ENCODE data around the gene MPPE1. TPM values are rescaled to one million over a fixed set of nuclear protein-coding genes. Genes with fewer than 3 reads are reported as not detected.
"Not testable (repeated sequence)": the region's sequence is repeated elsewhere in the genome, so short reads cannot be mapped to it uniquely, and the experiment has no call there.

The MPPE1 gene
- total RNA-seq, 1 donor from 2014 or later = 29.4 TPM

GRCh38 chr18:11925800-11926481, 17.8 kb upstream of the MPPE1 start:
- H4K20me1 ChIP-seq (ENCODE audit: insufficient read depth, low read length) = no peaks in the 10 kb centered on the region
- H3K79me2 ChIP-seq (ENCODE audit: insufficient read depth, low read length) = no peaks in the 10 kb centered on the region
- H2AFZ ChIP-seq (ENCODE audit: low read depth, low read length) = no peak overlapping the region
- FAIRE-seq (no peak), DNase-seq (ENCODE audit: low read depth) (no peak)
- no peaks in the 10 kb centered on the region for H3K9me3 ChIP-seq (ENCODE audit: insufficient read depth, low read depth, low read length)
- H3K27ac ChIP-seq (ENCODE audit: low read depth, low read length) = no peak overlapping the region
- no peak overlapping the region for H3K9ac ChIP-seq (ENCODE audit: low read length)
- H3K4me3 ChIP-seq (ENCODE audit: insufficient read depth, low read depth, low read length) = no peak overlapping the region
- no peaks in the 10 kb centered on the region for H3K36me3 Mint-ChIP-seq (ENCODE audit: low read depth, unreplicated experiment)
- no peak overlapping the region for H3K4me2 ChIP-seq (ENCODE audit: low read length)
- H3K27me3 ChIP-seq (ENCODE audit: insufficient read depth, low read length) = peaks cover 7% of the 10 kb centered on the region
- no peaks in the 10 kb centered on the region for H3K9me3 Mint-ChIP-seq (ENCODE audit: unreplicated experiment)
- peaks cover 5% of the 10 kb centered on the region for H3K4me1 Mint-ChIP-seq (ENCODE audit: low read depth, unreplicated experiment)
- no peaks in the 10 kb centered on the region for H3K4me1 ChIP-seq (ENCODE audit: insufficient read depth, low read length)
- no peak overlapping the region for H3K27ac Mint-ChIP-seq (ENCODE audit: unreplicated experiment)
- no peaks in the 10 kb centered on the region for H3K36me3 ChIP-seq (ENCODE audit: insufficient read depth, low read length)
- H3K27me3 Mint-ChIP-seq (ENCODE audit: low read depth, unreplicated experiment) = peaks cover 27% of the 10 kb centered on the region
- TF ChIP-seq EZH2 (IDR thresholded peaks at IDR 0.05; ENCODE audit: insufficient read depth, low read length) (no peak), CTCF (IDR thresholded peaks at IDR 0.05; ENCODE audit: insufficient read depth, low read depth, low read length) (no peak)
- H3K4me3 Mint-ChIP-seq (ENCODE audit: unreplicated experiment) = no peak overlapping the region

- H2AFZ ChIP-seq (ENCODE audit: low read depth, low read length) = no peak overlapping the region
- H3K4me3 Mint-ChIP-seq (ENCODE audit: unreplicated experiment) = no peak overlapping the region
- no peaks in the 10 kb centered on the region for H3K4me1 ChIP-seq (ENCODE audit: insufficient read depth, low read length)
- no peaks in the 10 kb centered on the region for H4K20me1 ChIP-seq (ENCODE audit: insufficient read depth, low read length)
- H3K27me3 ChIP-seq (ENCODE audit: insufficient read depth, low read length) = peaks cover 4% of the 10 kb centered on the region
- H3K79me2 ChIP-seq (ENCODE audit: insufficient read depth, low read length) = no peaks in the 10 kb centered on the region
- no peak overlapping the region for H3K4me2 ChIP-seq (ENCODE audit: low read length)
- TF ChIP-seq CTCF (IDR thresholded peaks at IDR 0.05; ENCODE audit: insufficient read depth, low read depth, low read length) = no peak
- no peak for TF ChIP-seq EZH2 (IDR thresholded peaks at IDR 0.05; ENCODE audit: insufficient read depth, low read length)
- no peak for DNase-seq (ENCODE audit: low read depth)
- no peak overlapping the region for H3K9ac ChIP-seq (ENCODE audit: low read length)
- no peaks in the 10 kb centered on the region for H3K36me3 ChIP-seq (ENCODE audit: insufficient read depth, low read length)
- H3K27me3 Mint-ChIP-seq (ENCODE audit: low read depth, unreplicated experiment) = peaks cover 18% of the 10 kb centered on the region
- H3K4me3 ChIP-seq (ENCODE audit: insufficient read depth, low read depth, low read length) = no peak overlapping the region
- H3K9me3 ChIP-seq (ENCODE audit: insufficient read depth, low read depth, low read length) = no peaks in the 10 kb centered on the region
- peaks cover 2% of the 10 kb centered on the region for H3K9me3 Mint-ChIP-seq (ENCODE audit: unreplicated experiment)
- H3K27ac Mint-ChIP-seq (ENCODE audit: unreplicated experiment) = no peak overlapping the region
- no peaks in the 10 kb centered on the region for H3K36me3 Mint-ChIP-seq (ENCODE audit: low read depth, unreplicated experiment)
- H3K4me1 Mint-ChIP-seq (ENCODE audit: low read depth, unreplicated experiment) = peaks cover 5% of the 10 kb centered on the region
- no peak for FAIRE-seq
- no peak overlapping the region for H3K27ac ChIP-seq (ENCODE audit: low read depth, low read length)
These were observed 15.3 kb upstream of the MPPE1 start for GRCh38 chr18:11923450-11923849.

- not testable (repeated sequence) for H3K4me2 ChIP-seq (ENCODE audit: low read length)
- H3K27me3 Mint-ChIP-seq (ENCODE audit: low read depth, unreplicated experiment) = peaks cover 13% of the 10 kb centered on the region
These were observed 11.4 kb upstream of the MPPE1 start for GRCh38 chr18:11919522-11919921.

GRCh38 chr18:11916880-11917279, 8.8 kb upstream of the MPPE1 start:
- not testable (repeated sequence) for H3K79me2 ChIP-seq (ENCODE audit: insufficient read depth, low read length); H3K4me3 ChIP-seq (ENCODE audit: insufficient read depth, low read depth, low read length); H3K4me2 ChIP-seq (ENCODE audit: low read length); H3K4me1 Mint-ChIP-seq (ENCODE audit: low read depth, unreplicated experiment); H4K20me1 ChIP-seq (ENCODE audit: insufficient read depth, low read length); DNase-seq (ENCODE audit: low read depth); H3K9me3 ChIP-seq (ENCODE audit: insufficient read depth, low read depth, low read length); H3K36me3 ChIP-seq (ENCODE audit: insufficient read depth, low read length); H3K27ac Mint-ChIP-seq (ENCODE audit: unreplicated experiment); H3K27me3 Mint-ChIP-seq (ENCODE audit: low read depth, unreplicated experiment); H3K27ac ChIP-seq (ENCODE audit: low read depth, low read length); FAIRE-seq; H3K9ac ChIP-seq (ENCODE audit: low read length); H3K27me3 ChIP-seq (ENCODE audit: insufficient read depth, low read length); H3K4me3 Mint-ChIP-seq (ENCODE audit: unreplicated experiment); H3K36me3 Mint-ChIP-seq (ENCODE audit: low read depth, unreplicated experiment); H3K4me1 ChIP-seq (ENCODE audit: insufficient read depth, low read length); H2AFZ ChIP-seq (ENCODE audit: low read depth, low read length); H3K9me3 Mint-ChIP-seq (ENCODE audit: unreplicated experiment)

More at GRCh38 chr18:11919522-11919921, 11.4 kb upstream of the MPPE1 start:
- H3K27me3 ChIP-seq (ENCODE audit: insufficient read depth, low read length); H3K9me3 ChIP-seq (ENCODE audit: insufficient read depth, low read depth, low read length); H4K20me1 ChIP-seq (ENCODE audit: insufficient read depth, low read length); H3K4me1 Mint-ChIP-seq (ENCODE audit: low read depth, unreplicated experiment); H3K4me1 ChIP-seq (ENCODE audit: insufficient read depth, low read length); H3K4me3 ChIP-seq (ENCODE audit: insufficient read depth, low read depth, low read length); H3K9ac ChIP-seq (ENCODE audit: low read length); FAIRE-seq; H3K36me3 ChIP-seq (ENCODE audit: insufficient read depth, low read length); H3K9me3 Mint-ChIP-seq (ENCODE audit: unreplicated experiment); DNase-seq (ENCODE audit: low read depth); H3K36me3 Mint-ChIP-seq (ENCODE audit: low read depth, unreplicated experiment); H3K79me2 ChIP-seq (ENCODE audit: insufficient read depth, low read length); H3K27ac ChIP-seq (ENCODE audit: low read depth, low read length); H2AFZ ChIP-seq (ENCODE audit: low read depth, low read length); H3K4me3 Mint-ChIP-seq (ENCODE audit: unreplicated experiment): not testable (repeated sequence)
- peak overlapping the region; percentile 53 for H3K27ac Mint-ChIP-seq (ENCODE audit: unreplicated experiment)

Data from astrocyte (in vitro differentiated cells and primary cell).